Body of pancreas (tissue), 4 donors: Measurements from ENCODE around the gene ERVFRD-1.

Experiments used
- CTCF ChIP-seq, 7 experiments: fragments of 450-650 bp in 4 of 7; fragments of 200-600 bp in 3 of 7; sonication (generic) in 3 of 7; IDR thresholded peaks; one replicate each; pipeline ENCODE4 v1.5.1; 2016 to 2019; ENCODE audit warnings: antibody characterized with exemption in 7 of 7
- POLR2A ChIP-seq, 3 donors: fragments of 450-650 bp; IDR thresholded peaks; one replicate each; pipeline ENCODE4 v1.6.1; 2016; ENCODE audit warnings: antibody characterized with exemption in 3 of 3, mild to moderate bottlenecking in 2 of 3

- TF ChIP-seq CTCF (IDR thresholded peaks at IDR 0.05) (no peak), POLR2A (IDR thresholded peaks at IDR 0.05) (no peak)
Measured at GRCh38 chr6:11160199-11160598, 48.7 kb upstream of the ERVFRD-1 start.
